HG03354 (cell line): ENCODE data around the gene TMOD2.
A peak's percentile ranks its signal among the peaks of the same experiment; 100 is the strongest.

Source experiments
- ATAC-seq: cut with Tn5 transposase; IDR thresholded peaks from one replicate; pipeline ENCODE4 v1.9.1; 2021; ENCODE audit warnings: mild to moderate bottlenecking; ENCODE audit not compliant: unreplicated experiment, poor library complexity, severe bottlenecking

TMOD2 gene

GRCh38 chr15:51750792-51751696, at the start of gene TMOD2:
TSS of gene TMOD2 (plus strand) at chr15:51751597. CDS start at chr15:51766442, 14,845 bp downstream.
- ATAC-seq, result peak; percentile 76

DNA sequence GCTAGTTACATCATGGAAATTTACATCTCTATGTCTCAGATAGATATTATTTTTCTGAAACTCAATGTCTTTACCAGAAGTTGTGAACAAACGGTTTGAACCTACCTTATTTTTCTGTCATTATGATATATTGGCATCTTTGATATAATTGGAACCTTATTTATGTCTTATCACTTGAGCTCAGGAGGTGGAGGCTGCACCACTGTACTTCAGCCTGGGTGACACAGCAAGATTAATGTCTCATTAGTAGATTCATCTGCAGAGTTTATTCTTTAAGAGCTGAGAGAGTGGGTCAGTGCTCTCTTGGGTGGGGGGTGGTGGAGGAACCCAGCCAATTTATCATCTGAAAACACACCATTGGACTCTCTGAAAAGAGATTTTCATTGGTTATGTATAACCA, 48.7 kb upstream of the TMOD2 start:
- no peak for ATAC-seq

DNA sequence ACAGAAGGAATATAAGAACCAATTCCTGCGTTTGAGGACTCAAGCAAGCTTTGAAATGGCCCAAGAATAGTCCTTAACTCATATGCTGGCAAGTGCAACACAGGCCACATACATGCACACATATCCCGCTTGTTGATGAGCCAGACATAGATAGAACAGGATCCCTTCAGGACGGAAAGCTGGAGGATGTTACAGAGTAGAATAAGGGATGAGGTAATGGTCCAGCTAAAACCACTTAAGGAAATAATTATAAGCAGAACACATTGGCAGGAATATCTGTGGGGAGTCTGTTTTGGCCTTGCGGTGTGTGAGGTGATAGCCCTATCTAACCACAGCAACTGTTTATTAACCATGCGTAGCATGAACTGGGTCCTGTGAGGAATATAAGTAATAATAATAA, 45.1 kb upstream of the TMOD2 start:
- no peak for ATAC-seq

- ATAC-seq, result no peak
Observed at GRCh38 chr15:51706926-51707608, 44.3 kb upstream of the TMOD2 start.

DNA sequence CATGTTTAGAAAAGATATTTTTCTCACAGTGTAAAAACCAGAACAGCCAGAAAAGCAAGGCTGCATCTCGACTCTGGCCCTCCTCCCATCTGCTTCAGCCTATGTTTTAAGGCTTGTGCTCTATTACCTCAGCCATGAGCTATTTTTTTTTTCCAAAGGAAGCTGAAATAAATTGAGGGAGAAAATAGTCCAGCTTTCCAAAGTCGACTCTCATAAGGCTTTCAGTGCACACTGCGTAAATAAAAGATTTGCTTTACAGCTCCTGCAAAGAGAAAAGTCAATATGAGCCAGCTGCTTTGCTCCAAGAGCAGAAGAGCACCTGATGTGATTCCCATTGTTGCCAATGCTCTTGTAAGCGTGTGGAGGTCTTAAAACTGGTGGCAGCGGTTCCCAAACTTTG, 43.4 kb upstream of the TMOD2 start:
- ATAC-seq, result no peak

DNA sequence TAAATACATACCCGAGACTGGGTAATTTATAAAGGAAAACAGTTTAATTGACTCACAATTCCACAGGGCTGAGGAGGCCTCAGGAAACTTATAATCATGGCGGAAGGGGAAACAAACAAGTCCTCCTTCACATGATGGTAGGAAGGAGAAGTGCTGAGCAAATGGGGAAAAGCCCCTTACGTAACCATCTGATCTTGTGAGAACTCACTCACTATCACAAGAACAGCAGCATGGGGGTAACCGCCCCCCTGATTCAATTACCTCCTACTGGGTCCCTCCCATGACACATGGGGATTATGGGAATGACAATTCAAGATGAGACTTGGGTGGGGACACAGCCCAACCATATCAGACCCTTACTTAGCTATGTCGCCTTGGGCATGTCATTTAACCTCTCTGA, 42.4 kb upstream of the TMOD2 start:
- no peak for ATAC-seq

- no peak for ATAC-seq
Observed at GRCh38 chr15:51714162-51714561, 37.2 kb upstream of the TMOD2 start.

DNA sequence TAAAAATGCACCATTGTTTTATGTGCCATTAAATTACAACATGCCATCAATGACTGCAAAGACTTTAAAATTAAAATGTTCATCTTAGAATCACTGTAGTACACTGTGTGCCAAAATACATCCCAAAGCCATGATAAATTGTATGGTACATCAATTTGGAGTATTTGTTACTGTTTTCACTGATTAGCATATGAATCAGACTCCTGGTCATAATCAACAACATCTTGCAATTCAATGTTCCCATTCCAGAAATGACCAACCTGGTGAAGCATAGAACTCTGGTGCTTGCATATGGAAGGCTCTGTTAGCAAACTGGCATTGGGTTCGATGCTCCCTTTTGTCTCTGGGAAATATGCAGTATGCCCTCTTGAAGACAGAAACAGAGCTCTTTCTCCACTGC, 36.5 kb upstream of the TMOD2 start:
- no peak for ATAC-seq

DNA sequence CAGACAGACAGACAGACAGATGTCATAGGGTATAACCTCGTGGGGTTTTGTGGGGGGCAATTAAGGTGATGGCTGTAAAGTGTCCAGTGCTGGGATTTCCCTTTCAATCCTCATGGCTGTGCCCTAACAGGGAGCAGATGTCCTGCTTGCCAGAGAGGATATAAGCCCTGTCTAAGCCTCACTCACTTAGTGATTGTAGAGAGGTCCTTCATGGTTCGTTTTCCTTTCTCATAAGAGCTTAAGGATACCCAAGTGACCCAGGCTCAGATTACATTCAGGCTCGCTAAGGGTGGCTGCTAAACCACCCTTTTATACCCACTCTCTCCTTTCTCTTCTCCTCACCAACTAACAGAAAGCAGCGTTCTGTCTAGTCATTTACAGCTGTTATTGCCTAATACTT, 33.2 kb upstream of the TMOD2 start:
- no peak for ATAC-seq

GRCh38 chr15:51718746-51719145, 32.7 kb upstream of the TMOD2 start:
- no peak for ATAC-seq

GRCh38 chr15:51720201-51720995, 31.0 kb upstream of the TMOD2 start:
- ATAC-seq, result no peak

- ATAC-seq, result no peak
Observed at GRCh38 chr15:51721199-51721960, 30.0 kb upstream of the TMOD2 start.

DNA sequence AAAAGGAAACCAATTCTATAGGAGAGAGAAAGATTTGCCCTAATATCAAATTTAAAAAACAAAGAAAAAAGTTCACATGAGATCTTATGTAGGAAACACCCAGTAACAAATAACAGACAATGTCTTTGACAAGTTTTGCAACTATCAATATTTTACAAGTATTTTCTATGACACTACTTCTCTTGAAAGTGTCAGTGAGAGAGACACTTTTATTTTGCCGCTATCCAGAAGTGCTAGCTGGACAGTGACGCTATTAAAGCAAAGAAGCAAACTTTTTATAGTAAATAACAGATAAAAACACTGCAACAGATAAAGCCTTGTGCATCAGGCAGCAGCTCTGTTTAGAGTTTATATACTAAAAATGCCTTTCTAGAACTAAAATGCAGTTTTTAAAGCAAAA, 27.2 kb upstream of the TMOD2 start:
- no peak for ATAC-seq

DNA sequence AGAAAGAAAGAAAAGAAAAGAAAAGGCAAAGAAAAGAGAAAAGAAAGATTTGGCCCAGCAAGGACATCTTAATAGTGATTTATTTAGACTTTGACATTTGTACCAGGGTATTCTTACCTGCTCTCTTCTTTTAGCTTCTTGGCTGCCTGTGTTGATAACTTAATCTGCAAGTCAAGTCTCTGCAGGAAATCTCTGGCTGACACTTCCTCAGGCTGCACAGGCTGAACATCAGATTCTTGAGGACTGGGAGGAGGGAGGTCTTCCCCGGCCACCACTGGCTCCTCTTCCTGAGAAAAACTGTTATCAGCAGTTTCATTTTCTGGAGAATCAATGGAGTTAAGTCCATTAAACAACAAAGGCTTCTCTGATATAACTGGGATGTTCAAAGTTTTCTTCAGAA, 26.7 kb upstream of the TMOD2 start:
- no peak for ATAC-seq

- peak; percentile 86 for ATAC-seq
Observed at GRCh38 chr15:51726302-51727073, 24.9 kb upstream of the TMOD2 start.

- ATAC-seq, result no peak
Observed at GRCh38 chr15:51727141-51727897, 24.1 kb upstream of the TMOD2 start.

DNA sequence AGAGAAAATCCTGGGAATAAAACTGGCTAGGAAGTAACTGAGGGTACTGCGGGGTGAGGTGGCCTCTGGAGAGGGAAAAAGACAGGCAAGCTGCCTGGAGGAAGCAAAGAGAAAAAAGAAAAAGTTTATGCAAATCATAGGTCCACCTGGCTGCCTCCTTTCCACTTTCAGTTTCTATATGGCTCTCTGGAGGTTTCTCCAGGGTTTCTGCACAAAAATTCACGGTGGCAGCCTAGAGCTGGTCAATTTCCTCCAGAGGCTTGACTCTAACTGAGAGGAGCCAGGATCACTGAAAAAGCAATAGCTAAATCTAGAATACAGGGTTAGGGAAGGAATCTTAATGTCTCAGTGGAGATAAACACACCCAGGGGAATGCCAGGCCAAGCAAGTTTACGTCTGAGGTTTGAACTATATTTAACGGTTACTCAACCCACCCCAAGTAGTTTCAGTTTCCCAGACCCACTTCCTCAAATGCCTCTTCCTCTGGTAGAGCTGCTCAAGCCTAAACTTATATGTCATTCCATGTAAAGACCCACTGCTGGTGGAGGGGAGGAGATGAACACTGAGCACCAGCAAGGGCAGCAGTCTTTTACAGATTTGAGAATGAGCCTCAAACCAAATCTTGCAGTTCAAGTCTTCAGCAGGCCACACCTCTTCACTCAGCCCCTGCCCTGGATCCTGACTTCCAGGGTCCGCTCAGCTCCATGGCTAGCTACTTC, 19.7 kb upstream of the TMOD2 start:
- ATAC-seq, result peak; percentile 65

GRCh38 chr15:51732646-51733045, 18.8 kb upstream of the TMOD2 start:
- no peak for ATAC-seq
